IMR-90 (cell line): ENCODE measurements around the gene MOV10L1. TPM values are rescaled to one million over a fixed set of nuclear protein-coding genes. Genes with fewer than 3 reads are reported as not detected.

ENCODE experiments used
- ATAC-seq: fragments of 200-7000 bp; cut with Tn5 transposase; 2 replicates; pipeline ENCODE4 v1.9.1; 2020; ENCODE audit warnings: low read depth, mild to moderate bottlenecking, moderate library complexity
- BruUV-seq: library from RNA; stranded (reverse); fragments of 400-500 nt; replicated peaks from 2 replicates; lab custom pipeline; 2021; lab: Mats Ljungman, UMichigan
- CTCF ChIA-PET: fragments of 300-600 bp; formaldehyde crosslinking; extraction: SDS; loops from one replicate; lab custom pipeline; 2021; ENCODE audit warnings: antibody characterized with exemption; lab: Yijun Ruan, JAX
- POLR2A ChIA-PET: fragments of 300-600 bp; sonication (Branson Sonifier 250); formaldehyde crosslinking; loops from one replicate; lab custom pipeline; 2022; ENCODE audit warnings: antibody characterized with exemption; ENCODE audit not compliant: unreplicated experiment; lab: Charles Lee
- DNase-seq: peaks from one replicate; pipeline ENCODE4 v3.0.0; 2013
- H2AFZ ChIP-seq: replicated peaks from 2 replicates; pipeline ENCODE3; 2013; ENCODE audit warnings: low read length, mild to moderate bottlenecking; ENCODE audit not compliant: poor library complexity
- H2AK5ac ChIP-seq: 2 replicates; pipeline ENCODE4 v1.6.1; 2013; ENCODE audit warnings: low read depth, low read length, inconsistent platforms
- H2AK9ac ChIP-seq: replicated peaks from 2 replicates; pipeline ENCODE3; 2013; ENCODE audit warnings: mild to moderate bottlenecking, low read depth, low read length, moderate library complexity; ENCODE audit not compliant: poor library complexity
- H2BK120ac ChIP-seq: 2 replicates; pipeline ENCODE4 v1.6.1; 2013; ENCODE audit warnings: low read depth, low read length, inconsistent platforms
- H2BK15ac ChIP-seq: 3 replicates; pipeline ENCODE4 v1.6.1; 2013; ENCODE audit warnings: low read depth, low read length, inconsistent platforms
- H2BK20ac ChIP-seq: 2 replicates; pipeline ENCODE4 v1.6.1; 2013; ENCODE audit warnings: low read depth, mild to moderate bottlenecking, inconsistent platforms, low read length, moderate library complexity
- H2BK5ac ChIP-seq: 2 replicates; pipeline ENCODE4 v1.6.1; 2013; ENCODE audit warnings: mild to moderate bottlenecking, low read depth, low read length, inconsistent platforms; ENCODE audit not compliant: poor library complexity, severe bottlenecking
- H3K14ac ChIP-seq: replicated peaks from 2 replicates; pipeline ENCODE4 v1.6.1; 2013; ENCODE audit warnings: low read depth, low read length, inconsistent platforms
- H3K18ac ChIP-seq: 2 replicates; pipeline ENCODE4 v1.6.1; 2013; ENCODE audit warnings: low read depth, low read length, control low read depth
- H3K23ac ChIP-seq: 2 replicates; pipeline ENCODE4 v1.6.1; 2013; ENCODE audit warnings: low read depth, low read length, inconsistent platforms
- H3K27ac ChIP-seq: 2 replicates; pipeline ENCODE4 v1.5.1; 2013; ENCODE audit warnings: mild to moderate bottlenecking, control low read depth, low read length; ENCODE audit not compliant: insufficient read depth
- H3K27me3 ChIP-seq: 2 replicates; pipeline ENCODE4 v1.6.1; 2013; ENCODE audit warnings: low read length; ENCODE audit not compliant: control insufficient read depth, insufficient read depth
- H3K36me3 ChIP-seq: 2 replicates; pipeline ENCODE4 v1.6.1; 2013; ENCODE audit warnings: low read length, mixed read lengths; ENCODE audit not compliant: control insufficient read depth, insufficient read depth
- H3K4ac ChIP-seq: 2 replicates; pipeline ENCODE4 v1.6.1; 2013; ENCODE audit warnings: low read depth, low read length, inconsistent platforms
- H3K4me1 ChIP-seq: 2 replicates; pipeline ENCODE4 v1.6.1; 2013; ENCODE audit warnings: low read length, mixed read lengths; ENCODE audit not compliant: control insufficient read depth, insufficient read depth
- H3K4me2 ChIP-seq: 2 replicates; pipeline ENCODE4 v1.6.1; 2013; ENCODE audit warnings: low read depth, mild to moderate bottlenecking, control low read depth, low read length, moderate library complexity
- H3K4me3 ChIP-seq: 2 replicates; pipeline ENCODE4 v1.5.1; 2013; ENCODE audit warnings: low read depth, mild to moderate bottlenecking, control low read depth, low read length, moderate library complexity; ENCODE audit not compliant: insufficient read depth
- H3K56ac ChIP-seq: 2 replicates; pipeline ENCODE4 v1.6.1; 2013; ENCODE audit warnings: low read length, inconsistent platforms; ENCODE audit not compliant: insufficient read depth; ENCODE audit errors: extremely low read depth
- H3K79me1 ChIP-seq, 2 experiments: 2 replicates each; pipeline ENCODE4 v1.6.1; 2013; ENCODE audit warnings: low read length in 2 of 2, inconsistent platforms in 1 of 2, low read depth in 1 of 2
- H3K9ac ChIP-seq: 2 replicates; pipeline ENCODE4 v1.6.1; 2013; ENCODE audit warnings: low read depth, low read length, control low read depth
- H3K9me1 ChIP-seq: 2 replicates; pipeline ENCODE4 v1.6.1; 2013; ENCODE audit warnings: low read length, inconsistent platforms; ENCODE audit not compliant: insufficient read depth
- H3K9me3 ChIP-seq: 2 replicates; pipeline ENCODE4 v1.6.1; 2013; ENCODE audit warnings: low read length; ENCODE audit not compliant: control insufficient read depth, insufficient read depth
- H4K20me1 ChIP-seq: 2 replicates; pipeline ENCODE4 v1.6.1; 2013; ENCODE audit warnings: low read length, inconsistent platforms; ENCODE audit not compliant: insufficient read depth
- H4K5ac ChIP-seq: 2 replicates; pipeline ENCODE4 v1.6.1; 2013; ENCODE audit warnings: mild to moderate bottlenecking, low read depth, low read length, control low read depth
- H4K8ac ChIP-seq, 2 experiments: 2 replicates each; pipeline ENCODE4 v1.6.1; 2013; ENCODE audit warnings: low read depth in 2 of 2, low read length in 2 of 2, control low read depth in 1 of 2, inconsistent platforms in 1 of 2
- H4K91ac ChIP-seq: 2 replicates; pipeline ENCODE4 v1.6.1; 2013; ENCODE audit warnings: low read depth, low read length, inconsistent platforms; ENCODE audit not compliant: insufficient read depth
- CHD1 ChIP-seq: IDR thresholded peaks from 2 replicates; pipeline ENCODE4 v1.6.1; 2012; ENCODE audit warnings: low read depth, low read length, improper control_type of control experiment
- NFE2L2 ChIP-seq: fragments of 150-350 bp; IDR thresholded peaks from 2 replicates; pipeline ENCODE4 v1.6.1; 2016; ENCODE audit warnings: low read depth, mild to moderate bottlenecking, low read length
- WGBS, 2 experiments: methylation state at CpG; one replicate each; pipeline versions ENCODE4 v1.1.5 to v1.1.7; 2013; ENCODE audit warnings: missing lambda C conversion rate in 2 of 2; ENCODE audit not compliant: insufficient read length in 1 of 2; ENCODE audit errors: extremely low coverage in 2 of 2; 5-methylcytosine and 5-hydroxymethylcytosine counted together
- dilution Hi-C: fragments of 300-500 bp; cut with HindIII; formaldehyde crosslinking; loops from one replicate; pipeline ENCODE4 v1.14.3; 2018; ENCODE audit warnings: low sequenced_read_pairs; ENCODE audit not compliant: unreplicated experiment
- in situ Hi-C: fragments of 300-500 bp; cut with MboI; formaldehyde crosslinking; loops from 3 replicates; pipeline ENCODE4 v1.14.3; 2019; ENCODE audit warnings: low sequenced_read_pairs, inconsistent platforms, mixed read lengths
- intact Hi-C: fragments of 100-400 bp; cut with micrococcal nuclease; formaldehyde crosslinking; loops from 2 replicates; pipeline ENCODE4 v1.10.0; 2022
- polyA plus RNA-seq, 3 experiments: library from polyadenylated mRNA; depleted of rRNA; stranded (reverse); fragments of >200 nt; gene quantifications; 2 replicates each; pipeline ENCODE4 v1.2.3, GENCODE V29; 2012; ENCODE audit warnings: low replicate concordance in 1 of 3
- total RNA-seq: library from RNA; depleted of rRNA; stranded (reverse); fragments of >200 nt; gene quantifications from 2 replicates; pipeline ENCODE4 v1.2.3, GENCODE V29; 2012

Gene MOV10L1
- total and polyA plus RNA-seq, 2 of the 4 experiments (the other 2 are of a cell fraction): 0.72 to 1.4 TPM

- Histone ChIP-seq H4K20me1 (no peaks in the 10 kb centered on the region), H3K79me1 (no peaks in the 10 kb centered on the region), H3K27me3 (peaks cover 49% of the 10 kb centered on the region), H3K14ac (no peak overlapping the region), H3K4me2 (no peak overlapping the region), H2AK5ac (no peak overlapping the region), H2BK20ac (no peak overlapping the region), H3K9ac (no peak overlapping the region), H2AK9ac (no peak overlapping the region), H3K4ac (no peak overlapping the region), H3K4me1 (peaks cover 6% of the 10 kb centered on the region; the same call in 1 of the 2 replicates), H4K5ac (no peak overlapping the region), H3K18ac (no peak overlapping the region), H4K91ac (no peak overlapping the region), H2BK5ac (no peak overlapping the region), H2BK15ac (no peak overlapping the region), H3K9me1 (no peaks in the 10 kb centered on the region), H3K23ac (no peak overlapping the region), H4K8ac (no peak overlapping the region), H3K4me3 (no peak overlapping the region), H3K56ac (no peak overlapping the region), H3K27ac (no peak overlapping the region), H3K9me3 (no peaks in the 10 kb centered on the region), H2AFZ (no peak overlapping the region), H3K36me3 (no peaks in the 10 kb centered on the region), H2BK120ac (no peak overlapping the region)
- ChIA-PET POLR2A (no interaction called here), CTCF (no interaction called here)
- no TSS peak for BruUV-seq
- WGBS, 2 experiments: 88% methylated on average over 6 of the region's 28 CpGs; no CpG with 5 or more reads in 1 of the 2 experiments
- in situ Hi-C loops (no loop called here), dilution Hi-C loops (no loop called here), intact Hi-C loops (no loop called here)
- TF ChIP-seq NFE2L2: no peak
- TF ChIP-seq CHD1: no peak
- DNase-seq (no peak), ATAC-seq (no peak)
Observed at GRCh38 chr22:50060441-50061140, 29.2 kb upstream of the MOV10L1 start.
